IMR-90 (cell line): ENCODE results near the gene TMA16.

ENCODE experiments used
- BHLHE40 ChIP-seq: fragments of 150-350 bp; IDR thresholded peaks from 2 replicates; pipeline ENCODE4 v1.6.1; 2016; ENCODE audit warnings: mild to moderate bottlenecking, low read depth, low read length
- CTCF ChIP-seq: conservative IDR thresholded peaks from 2 replicates; pipeline ENCODE4 v1.5.1; 2012; ENCODE audit warnings: mild to moderate bottlenecking, low read depth, low read length, improper control_type of control experiment
- MXI1 ChIP-seq: IDR thresholded peaks from 2 replicates; pipeline ENCODE4 v1.6.1; 2012; ENCODE audit warnings: low read depth, mild to moderate bottlenecking, low read length, moderate library complexity, borderline replicate concordance

- TF ChIP-seq BHLHE40: no peak
- peak; percentile 65 for TF ChIP-seq CTCF
- TF ChIP-seq MXI1: no peak
Measured at GRCh38 chr4:163484906-163485305, 9.6 kb upstream of the TMA16 start.
